ENCODE results near the gene SREK1IP1.

SREK1IP1 gene

DNA sequence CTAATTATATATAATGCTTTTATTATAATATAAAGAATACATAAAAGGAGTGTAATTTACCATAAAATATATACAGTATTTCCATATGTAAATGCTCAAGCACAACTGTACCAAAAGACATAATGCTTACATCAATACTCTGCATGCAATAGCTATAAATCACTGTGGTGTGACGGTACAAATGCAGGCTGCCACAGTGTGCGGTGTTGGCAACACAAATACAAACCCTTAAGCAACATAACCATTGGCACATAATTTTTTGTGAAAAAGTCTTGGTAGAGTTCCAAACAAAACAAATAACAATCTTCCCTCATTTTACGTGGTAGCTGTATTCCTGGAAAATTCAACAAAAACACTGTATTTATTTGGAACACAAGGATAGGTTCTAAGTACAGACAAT lies 80.1 kb downstream of the SREK1IP1 start:
- no peak for DNase-seq (ENCODE audit: low read depth in 3 of 3, low spot score in 1 of 3)

DNA sequence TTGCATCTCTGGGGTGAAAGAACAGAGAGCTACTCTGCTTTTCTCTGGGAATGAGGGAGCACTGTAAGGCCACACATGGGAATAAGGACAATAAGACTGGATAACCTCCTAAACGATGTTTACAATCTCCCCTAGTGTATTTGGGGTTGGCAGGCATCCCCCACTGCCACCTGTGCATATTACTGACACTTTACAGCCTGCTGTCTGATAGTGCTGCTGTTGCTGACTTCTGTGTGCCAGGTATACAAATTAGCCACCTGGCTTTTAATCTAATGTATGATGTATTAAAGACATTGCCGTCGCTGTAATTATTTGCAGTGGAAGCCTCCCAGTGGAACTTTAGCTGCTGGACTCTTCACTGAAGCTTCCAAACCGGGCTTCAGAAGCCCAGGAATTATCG lies 82.6 kb downstream of the SREK1IP1 start:
- DNase-seq (ENCODE audit: low read depth in 3 of 3, low spot score in 1 of 3), result no peak

DNA sequence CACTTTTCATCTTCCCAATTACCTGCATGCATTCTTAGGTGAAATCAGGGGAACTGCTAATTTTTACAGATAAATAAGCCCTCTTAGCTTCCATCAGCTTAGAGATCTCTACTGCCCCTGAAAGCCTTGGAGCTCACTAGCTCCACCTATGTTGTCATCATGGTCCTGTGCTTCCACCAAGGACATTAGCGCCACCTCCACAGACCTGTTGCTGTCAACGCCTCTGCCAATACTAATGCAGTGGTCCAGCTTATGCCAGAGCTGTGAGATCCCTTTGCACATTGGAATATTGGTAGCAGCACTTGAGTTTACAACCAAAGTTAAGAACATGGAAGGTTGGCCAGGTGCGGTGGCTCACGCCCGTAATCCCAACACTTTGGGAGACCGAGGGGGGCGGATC lies 85.9 kb downstream of the SREK1IP1 start:
- no peak for DNase-seq (ENCODE audit: low read depth in 3 of 3, low spot score in 1 of 3)

DNA sequence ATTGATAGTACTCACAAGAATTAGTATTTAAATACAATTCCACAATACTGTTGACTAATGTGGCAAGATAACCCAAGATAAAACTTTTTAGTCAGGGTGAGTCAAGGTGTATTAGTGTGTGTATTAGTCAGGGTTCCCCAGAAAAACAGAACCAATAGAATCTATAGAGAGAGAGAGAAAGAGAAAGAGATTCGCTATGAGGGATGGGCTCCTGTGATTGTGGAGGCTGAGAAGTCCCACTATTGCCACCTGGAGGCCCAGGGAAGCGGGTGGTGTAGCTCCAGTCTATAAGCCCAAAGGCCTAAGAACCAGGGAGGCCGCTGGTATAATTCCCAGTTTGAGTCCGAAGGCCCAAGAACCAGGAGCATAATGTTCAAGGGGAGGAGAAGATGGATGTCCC lies 88.2 kb downstream of the SREK1IP1 start:
- DNase-seq (ENCODE audit: low read depth in 3 of 3, low spot score in 1 of 3), result no peak

GRCh38 chr5:64678374-64678773 lies 90.1 kb downstream of the SREK1IP1 start:
- DNase-seq (ENCODE audit: low read depth in 3 of 3, low spot score in 1 of 3), result no peak

GRCh38 chr5:64671678-64672077 lies 96.8 kb downstream of the SREK1IP1 start:
- DNase-seq (ENCODE audit: low read depth in 3 of 3, low spot score in 1 of 3), result no peak

DNA sequence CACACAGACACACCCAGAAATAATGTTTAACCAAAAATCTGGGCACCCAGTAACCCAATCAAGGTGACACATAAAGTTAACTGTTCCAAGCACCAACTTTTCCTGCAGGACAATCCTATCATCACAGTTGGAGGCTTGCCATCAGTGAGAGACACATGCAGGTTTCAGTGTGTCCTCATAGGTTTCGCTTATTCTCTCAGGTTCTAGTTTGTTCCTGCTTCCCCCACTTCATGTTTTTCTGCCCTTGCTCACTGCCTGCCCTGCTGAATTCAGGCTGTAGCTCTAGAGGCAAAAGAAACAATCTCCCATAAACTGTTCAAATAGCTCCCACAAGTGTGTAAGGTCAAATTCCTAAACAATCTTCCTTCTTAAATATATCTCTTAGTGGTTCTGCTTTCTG lies 98.2 kb downstream of the SREK1IP1 start:
- no peak for DNase-seq (ENCODE audit: low read depth in 3 of 3, low spot score in 1 of 3)
